AG08395 (cell line): ENCODE results near the gene C19orf67.
"Not testable (repeated sequence)": the region's sequence is repeated elsewhere in the genome, so short reads cannot be mapped to it uniquely, and the experiment has no call there.

Source experiments
- DNase-seq: peaks from one replicate; pipeline ENCODE4 v3.0.0; 2012; ENCODE audit warnings: mixed read lengths, low spot score

The C19orf67 gene

GRCh38 chr19:14056069-14056666, 29.4 kb downstream of the C19orf67 start:
- no peak for DNase-seq

GRCh38 chr19:14055396-14055795, 30.2 kb downstream of the C19orf67 start:
- DNase-seq: no peak

- no peak for DNase-seq
Measured at GRCh38 chr19:14054721-14055120, 30.9 kb downstream of the C19orf67 start.

- no peak for DNase-seq
Measured at GRCh38 chr19:14054099-14054498, 31.5 kb downstream of the C19orf67 start.

- DNase-seq: no peak
Measured at GRCh38 chr19:14053500-14053899, 32.1 kb downstream of the C19orf67 start.

DNA sequence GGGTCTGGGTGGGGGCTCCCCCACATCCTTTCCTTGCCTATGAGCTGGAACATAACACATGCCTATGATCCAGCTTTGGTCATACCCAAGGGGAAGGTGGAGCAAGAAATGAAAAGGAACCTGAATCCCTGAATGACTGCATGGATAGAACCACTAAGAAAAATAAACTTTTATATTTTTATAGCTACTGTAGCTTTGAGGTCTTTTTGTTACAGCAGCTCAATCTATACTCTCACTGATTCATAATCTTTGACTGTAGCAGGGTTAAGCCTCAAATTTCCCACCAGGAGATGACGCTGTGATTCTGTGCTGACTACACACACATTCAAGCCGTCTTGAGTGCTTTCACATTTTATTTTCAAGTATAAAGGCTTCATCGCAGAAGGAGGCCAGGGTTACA, 32.6 kb downstream of the C19orf67 start:
- no peak for DNase-seq

GRCh38 chr19:14052470-14052869, 33.1 kb downstream of the C19orf67 start:
- no peak for DNase-seq

GRCh38 chr19:14051980-14052379, 33.6 kb downstream of the C19orf67 start:
- no peak for DNase-seq

GRCh38 chr19:14050961-14051360, 34.6 kb downstream of the C19orf67 start:
- DNase-seq: not testable (repeated sequence)

GRCh38 chr19:14050512-14050911, 35.1 kb downstream of the C19orf67 start:
- DNase-seq: no peak

DNA sequence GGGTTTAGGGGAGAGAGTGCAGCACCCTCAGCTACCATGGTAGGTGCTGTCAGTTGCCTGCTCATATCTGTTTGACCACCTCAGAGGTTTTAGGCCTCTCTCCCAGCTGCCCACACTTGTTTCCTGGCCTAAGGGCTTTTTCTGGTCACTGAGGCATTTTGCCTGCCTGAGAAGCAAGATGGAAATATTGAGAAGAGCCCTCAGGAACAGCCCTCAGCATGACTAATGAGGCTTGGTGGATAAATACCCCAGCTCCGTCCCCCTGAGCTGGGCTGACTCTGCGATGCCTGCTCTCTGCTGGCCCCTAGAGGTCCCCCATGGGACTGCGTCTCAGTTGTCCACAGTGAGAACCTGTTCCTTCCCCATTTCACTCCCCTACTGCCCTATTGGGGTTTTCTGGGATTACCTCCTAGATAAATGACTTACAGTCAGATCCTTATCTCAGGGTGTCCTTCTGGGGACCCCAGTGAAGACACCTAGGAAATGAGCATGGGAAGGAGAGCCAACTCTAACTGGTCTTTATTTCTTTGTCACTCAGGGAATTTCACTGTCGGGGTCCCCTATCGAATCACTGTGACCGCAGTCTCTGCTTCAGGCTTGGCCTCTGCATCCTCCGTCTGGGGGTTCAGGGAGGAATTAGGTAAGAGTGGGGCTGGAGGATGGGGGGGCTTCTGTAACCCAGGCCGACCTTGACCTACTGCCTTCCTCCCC, 37.0 kb downstream of the C19orf67 start:
- peak; percentile 45 for DNase-seq

GRCh38 chr19:14047866-14048265, 37.7 kb downstream of the C19orf67 start:
- not testable (repeated sequence) for DNase-seq

GRCh38 chr19:14042659-14043608, 42.6 kb downstream of the C19orf67 start:
- peak; percentile 84 for DNase-seq

- no peak for DNase-seq
Measured at GRCh38 chr19:14039181-14039580, 46.4 kb downstream of the C19orf67 start.

DNA sequence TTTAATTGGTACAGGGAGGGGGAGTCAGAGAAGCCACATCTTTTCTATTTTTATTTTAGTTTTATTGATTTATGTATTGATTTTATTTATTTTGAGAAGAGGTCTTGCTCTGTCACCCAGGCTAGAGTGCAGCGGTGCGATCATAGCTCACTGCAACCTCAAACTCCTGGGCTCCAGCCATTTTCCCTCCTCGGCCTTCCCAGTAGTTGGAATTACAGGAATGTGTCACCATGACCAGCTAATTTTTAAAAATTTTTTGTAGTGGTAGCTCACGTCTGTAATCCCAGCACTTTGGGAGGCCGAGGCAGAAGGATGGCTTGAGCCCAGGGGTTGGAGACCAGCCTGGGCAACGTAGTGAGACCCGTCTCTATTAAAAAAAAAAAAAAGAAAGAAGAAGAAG, 49.9 kb downstream of the C19orf67 start:
- no peak for DNase-seq

DNA sequence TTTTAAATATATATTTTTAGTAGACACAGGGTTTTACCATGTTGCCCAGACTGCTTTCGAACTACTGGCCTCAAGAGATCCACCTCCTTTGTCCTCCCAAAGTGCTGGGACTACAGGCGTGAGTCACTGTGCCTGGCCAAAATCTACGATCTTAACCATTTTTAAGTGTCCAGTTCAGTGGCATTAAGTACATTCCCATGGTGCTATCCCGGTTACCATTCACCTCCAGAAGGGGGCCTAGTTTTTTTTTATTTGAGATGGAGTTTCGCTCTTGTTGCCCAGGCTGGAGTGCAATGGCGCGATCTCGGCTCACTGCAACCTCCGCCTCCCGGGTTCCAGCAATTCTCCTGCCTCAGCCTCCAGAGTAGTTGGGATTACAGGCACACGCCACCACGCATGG, 50.4 kb downstream of the C19orf67 start:
- not testable (repeated sequence) for DNase-seq

GRCh38 chr19:14033946-14034345, 51.6 kb downstream of the C19orf67 start:
- no peak for DNase-seq

GRCh38 chr19:14031719-14032480, 53.7 kb downstream of the C19orf67 start, which contains the start of gene IL27RA:
TSS of gene IL27RA (plus strand) at chr19:14031762. CDS start at chr19:14031873, 111 bp downstream.
- peak; percentile 44 for DNase-seq
